ENCODE results near the gene GREM2. TPM values are rescaled to one million over a fixed set of nuclear protein-coding genes. Genes with fewer than 3 reads are reported as not detected.

Gene GREM2
- total RNA-seq, 1 experiment from 2014 or later = 0.17 TPM

DNA sequence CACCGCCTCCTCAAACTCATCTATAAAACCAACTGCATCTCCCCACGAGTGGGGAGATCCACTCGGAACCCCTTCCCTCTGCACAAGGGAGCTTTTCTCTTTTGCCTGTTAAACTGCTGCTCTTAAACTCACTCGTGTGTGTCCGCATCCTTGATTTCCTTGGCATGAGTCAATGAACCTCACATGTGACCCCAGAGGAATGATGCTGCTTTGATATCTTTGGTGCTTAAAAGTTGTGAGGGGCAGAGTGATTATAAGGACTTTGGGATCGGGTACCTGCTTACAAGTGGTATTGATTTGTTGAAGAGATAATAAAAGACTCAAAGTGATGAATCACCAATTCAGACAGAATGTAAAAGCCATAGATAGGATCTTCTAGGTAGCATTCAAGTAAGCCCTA is 125.3 kb downstream of the GREM2 start (continued):
- TF ChIP-seq ZNF219 (CRISPR knock-in tag; IDR thresholded peaks at IDR 0.05; ENCODE audit: borderline replicate concordance) = no peak
- no peak for TF ChIP-seq PRRX2 (CRISPR knock-in tag; IDR thresholded peaks at IDR 0.05)
- no peak for TF ChIP-seq ZBTB21 (CRISPR knock-in tag; IDR thresholded peaks at IDR 0.05; ENCODE audit: borderline replicate concordance)
- no peak for TF ChIP-seq ELF4 (CRISPR knock-in tag; IDR thresholded peaks at IDR 0.05; ENCODE audit: low read depth)
- TF ChIP-seq ETV6 (CRISPR knock-in tag; IDR thresholded peaks at IDR 0.05) = no peak
- no peak for TF ChIP-seq ATF3 (CRISPR knock-in tag; conservative IDR thresholded peaks at IDR 0.05)
- TF ChIP-seq NR2C2 (CRISPR knock-in tag; IDR thresholded peaks at IDR 0.05) = no peak

DNA sequence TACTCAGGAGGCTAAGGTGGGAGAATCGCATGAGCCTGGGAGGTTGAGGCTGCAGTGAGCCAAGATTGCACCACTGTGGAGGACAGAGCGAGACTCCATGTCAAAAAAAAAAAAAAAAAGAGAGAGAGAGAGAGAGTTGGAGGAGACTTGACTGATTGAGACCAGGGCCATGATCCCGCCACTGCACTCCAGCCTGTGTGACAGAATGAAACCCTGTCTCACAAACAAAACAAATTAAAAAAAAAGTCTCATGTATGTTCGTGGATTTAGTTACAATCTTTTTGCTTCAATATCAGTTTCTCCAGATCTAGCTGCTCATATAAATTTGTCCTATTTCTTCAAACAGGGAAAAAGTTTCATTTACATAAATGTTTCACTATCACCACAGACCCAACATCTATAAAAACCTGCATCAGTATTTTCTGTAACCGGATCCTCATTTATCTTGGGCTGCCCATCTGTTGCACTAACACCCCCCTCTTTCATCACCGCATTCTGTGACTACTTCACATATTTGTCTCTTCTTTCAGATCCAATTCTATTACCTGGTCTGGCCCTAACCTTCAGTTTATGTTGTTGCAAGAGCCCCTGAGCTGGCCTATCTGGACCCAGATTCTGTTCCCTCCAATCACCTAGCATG is 127.0 kb downstream of the GREM2 start:
- Mint-ChIP-seq H3K9me3 (no peaks in the 10 kb centered on the region), H3K36me3 (no peaks in the 10 kb centered on the region), H3K4me1 (no peaks in the 10 kb centered on the region), H3K27ac (no peak overlapping the region), H3K27me3 (ENCODE audit: low read depth) (peaks cover 17% of the 10 kb centered on the region), H3K4me3 (no peak overlapping the region)
- TF ChIP-seq TP53 (CRISPR knock-in tag; IDR thresholded peaks at IDR 0.05) (no peak), ZSCAN18 (CRISPR knock-in tag; IDR thresholded peaks at IDR 0.05) (no peak), ETV6 (CRISPR knock-in tag; IDR thresholded peaks at IDR 0.05) (no peak), GRHL2 (CRISPR knock-in tag; IDR thresholded peaks at IDR 0.05; ENCODE audit: insufficient replicate concordance, severe bottlenecking) (no peak), SP1 (CRISPR knock-in tag; conservative IDR thresholded peaks at IDR 0.05) (no peak), PRRX2 (CRISPR knock-in tag; IDR thresholded peaks at IDR 0.05) (no peak), ZNF138 (CRISPR knock-in tag; conservative IDR thresholded peaks at IDR 0.05) (no peak), JAZF1 (CRISPR knock-in tag; IDR thresholded peaks at IDR 0.05) (no peak), MAX (CRISPR knock-in tag; IDR thresholded peaks at IDR 0.05) (no peak), NFYB (CRISPR knock-in tag; conservative IDR thresholded peaks at IDR 0.05; ENCODE audit: low read depth) (no peak), FOXP1 (CRISPR knock-in tag; IDR thresholded peaks at IDR 0.05; ENCODE audit: borderline replicate concordance) (no peak), ZNF232 (CRISPR knock-in tag; IDR thresholded peaks at IDR 0.05) (no peak), ERG (CRISPR knock-in tag; IDR thresholded peaks at IDR 0.05) (no peak), E2F5 (CRISPR knock-in tag; IDR thresholded peaks at IDR 0.05) (no peak), MXD4 (CRISPR knock-in tag; IDR thresholded peaks at IDR 0.05; ENCODE audit: borderline replicate concordance) (no peak), OVOL2 (CRISPR knock-in tag; IDR thresholded peaks at IDR 0.05; ENCODE audit: borderline replicate concordance) (no peak), NFE2L1 (CRISPR knock-in tag; IDR thresholded peaks at IDR 0.05) (no peak)
- TF ChIP-seq, protein P1, sequence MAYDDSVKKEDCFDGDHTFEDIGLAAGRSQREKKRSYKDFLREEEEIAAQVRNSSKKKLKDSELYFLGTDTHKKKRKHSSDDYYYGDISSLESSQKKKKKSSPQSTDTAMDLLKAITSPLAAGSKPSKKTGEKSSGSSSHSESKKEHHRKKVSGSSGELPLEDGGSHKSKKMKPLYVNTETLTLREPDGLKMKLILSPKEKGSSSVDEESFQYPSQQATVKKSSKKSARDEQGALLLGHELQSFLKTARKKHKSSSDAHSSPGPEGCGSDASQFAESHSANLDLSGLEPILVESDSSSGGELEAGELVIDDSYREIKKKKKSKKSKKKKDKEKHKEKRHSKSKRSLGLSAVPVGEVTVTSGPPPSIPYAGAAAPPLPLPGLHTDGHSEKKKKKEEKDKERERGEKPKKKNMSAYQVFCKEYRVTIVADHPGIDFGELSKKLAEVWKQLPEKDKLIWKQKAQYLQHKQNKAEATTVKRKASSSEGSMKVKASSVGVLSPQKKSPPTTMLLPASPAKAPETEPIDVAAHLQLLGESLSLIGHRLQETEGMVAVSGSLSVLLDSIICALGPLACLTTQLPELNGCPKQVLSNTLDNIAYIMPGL (CRISPR knock-in tag; IDR thresholded peaks at IDR 0.05) = no peak
- TF ChIP-seq, protein P2, sequence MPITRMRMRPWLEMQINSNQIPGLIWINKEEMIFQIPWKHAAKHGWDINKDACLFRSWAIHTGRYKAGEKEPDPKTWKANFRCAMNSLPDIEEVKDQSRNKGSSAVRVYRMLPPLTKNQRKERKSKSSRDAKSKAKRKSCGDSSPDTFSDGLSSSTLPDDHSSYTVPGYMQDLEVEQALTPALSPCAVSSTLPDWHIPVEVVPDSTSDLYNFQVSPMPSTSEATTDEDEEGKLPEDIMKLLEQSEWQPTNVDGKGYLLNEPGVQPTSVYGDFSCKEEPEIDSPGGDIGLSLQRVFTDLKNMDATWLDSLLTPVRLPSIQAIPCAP (CRISPR knock-in tag; IDR thresholded peaks at IDR 0.05) = no peak
- POLR2A ChIA-PET = no interaction called here
- ATAC-seq (no peak), DNase-seq (ENCODE audit: low spot score) (no peak)
- CTCF ChIA-PET = no interaction called here

Measured in WTC11 (cell line).